ENCODE measurements around the gene PSD. TPM values are rescaled to one million over a fixed set of nuclear protein-coding genes. Genes with fewer than 3 reads are reported as not detected.

The PSD gene
- total RNA-seq, 1 experiment from 2014 or later, result 3.4 TPM

DNA sequence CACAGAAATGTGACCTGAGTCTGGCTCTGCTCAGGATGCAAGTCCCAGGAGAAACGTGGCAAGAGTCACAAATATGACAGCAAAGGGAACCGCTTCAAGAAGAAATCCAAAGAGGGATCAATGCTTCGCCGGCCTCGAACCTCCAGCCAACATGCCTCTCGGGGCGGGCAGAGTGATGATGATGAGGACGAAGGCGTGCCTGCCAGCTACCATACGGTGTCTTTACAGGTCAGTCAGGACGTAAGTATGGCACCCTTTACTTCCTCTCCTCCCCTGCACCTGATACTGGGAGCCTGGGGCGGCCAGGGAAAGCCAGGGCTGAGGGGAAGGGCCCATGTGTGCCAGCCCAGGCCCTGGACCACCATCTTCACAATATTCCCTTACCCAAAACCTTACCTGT is 41.7 kb downstream of the PSD start:
- H3K9me3 ChIP-seq (ENCODE audit: control insufficient read depth, low read depth, low read length), result no peaks in the 10 kb centered on the region
- H3K4ac ChIP-seq (ENCODE audit: low read depth, low read length), result no peak overlapping the region
- no CpG with 5 or more reads among the region's 12 CpGs for WGBS (ENCODE audit: extremely low coverage, insufficient read length, low lambda C conversion rate)

More for the DNA sequence above, 41.7 kb downstream of the PSD start:
- DNase-seq, result no peak
- no peak overlapping the region for H3K4me2 ChIP-seq (ENCODE audit: insufficient read depth, insufficient read length, low read length)
- no peak overlapping the region for H3T11ph ChIP-seq (ENCODE audit: low read length)
- no peak overlapping the region for H4K5ac ChIP-seq (ENCODE audit: insufficient read length, low read depth, low read length)
- H3K23me2 ChIP-seq (ENCODE audit: insufficient read length, low read depth, low read length, poor library complexity, severe bottlenecking), result no peaks in the 10 kb centered on the region
- H2BK5ac ChIP-seq (ENCODE audit: insufficient read length, low read length), result no peak overlapping the region
- H3K23ac ChIP-seq (ENCODE audit: insufficient read length, low read depth, low read length), result no peak overlapping the region
- TF ChIP-seq, protein P1, sequence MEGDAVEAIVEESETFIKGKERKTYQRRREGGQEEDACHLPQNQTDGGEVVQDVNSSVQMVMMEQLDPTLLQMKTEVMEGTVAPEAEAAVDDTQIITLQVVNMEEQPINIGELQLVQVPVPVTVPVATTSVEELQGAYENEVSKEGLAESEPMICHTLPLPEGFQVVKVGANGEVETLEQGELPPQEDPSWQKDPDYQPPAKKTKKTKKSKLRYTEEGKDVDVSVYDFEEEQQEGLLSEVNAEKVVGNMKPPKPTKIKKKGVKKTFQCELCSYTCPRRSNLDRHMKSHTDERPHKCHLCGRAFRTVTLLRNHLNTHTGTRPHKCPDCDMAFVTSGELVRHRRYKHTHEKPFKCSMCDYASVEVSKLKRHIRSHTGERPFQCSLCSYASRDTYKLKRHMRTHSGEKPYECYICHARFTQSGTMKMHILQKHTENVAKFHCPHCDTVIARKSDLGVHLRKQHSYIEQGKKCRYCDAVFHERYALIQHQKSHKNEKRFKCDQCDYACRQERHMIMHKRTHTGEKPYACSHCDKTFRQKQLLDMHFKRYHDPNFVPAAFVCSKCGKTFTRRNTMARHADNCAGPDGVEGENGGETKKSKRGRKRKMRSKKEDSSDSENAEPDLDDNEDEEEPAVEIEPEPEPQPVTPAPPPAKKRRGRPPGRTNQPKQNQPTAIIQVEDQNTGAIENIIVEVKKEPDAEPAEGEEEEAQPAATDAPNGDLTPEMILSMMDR (conservative IDR thresholded peaks at IDR 0.05), result no peak
- Mint-ChIP-seq H3K9me3 (no peaks in the 10 kb centered on the region), H3K27ac (no peak overlapping the region), H3K4me3 (no peak overlapping the region), H3K27me3 (ENCODE audit: low read depth) (no peaks in the 10 kb centered on the region), H3K36me3 (ENCODE audit: insufficient read depth in 1 of 3, low read depth in 3 of 3) (peaks cover 8 to 51% (median 21%) of the 10 kb centered on the region in 3 experiments), H3K4me1 (no peaks in the 10 kb centered on the region)
- no peak overlapping the region for H4K8ac ChIP-seq (replicated peaks; ENCODE audit: insufficient read length, low read depth, low read length)
- H2AK5ac ChIP-seq (ENCODE audit: insufficient read length, low read length), result no peak overlapping the region
- no peak overlapping the region for H2AFZ ChIP-seq (ENCODE audit: low read length)
- no peak overlapping the region for H2BK120ac ChIP-seq (ENCODE audit: low read depth, low read length, poor library complexity, severe bottlenecking)
- no peaks in the 10 kb centered on the region for H4K20me1 ChIP-seq (ENCODE audit: control insufficient read depth, insufficient read depth, insufficient read length)
- no peak overlapping the region for H2BK12ac ChIP-seq (ENCODE audit: insufficient read length, low read depth, low read length)
- H3K27me3 ChIP-seq (ENCODE audit: insufficient read depth, low read length), result no peaks in the 10 kb centered on the region
- no peak overlapping the region for H2BK15ac ChIP-seq (ENCODE audit: low read depth, low read length)
- no peak overlapping the region for H3K14ac ChIP-seq (ENCODE audit: insufficient read depth, low read length)
- H3K9ac ChIP-seq (ENCODE audit: extremely low read depth, insufficient read length, low read length), result no peak overlapping the region
- H3K4me1 ChIP-seq (ENCODE audit: insufficient read depth, low read length), result no peaks in the 10 kb centered on the region
- H3K79me2 ChIP-seq (ENCODE audit: insufficient read depth, low read length), result no peaks in the 10 kb centered on the region
- H2BK20ac ChIP-seq (ENCODE audit: low read depth, low read length, poor library complexity, severe bottlenecking), result no peak overlapping the region
- no peaks in the 10 kb centered on the region for H3K79me1 ChIP-seq (ENCODE audit: insufficient read depth, low read depth, low read length, poor library complexity, severe bottlenecking)
- no peak overlapping the region for H4K91ac ChIP-seq (ENCODE audit: insufficient read length, low read depth, low read length)
- no peak overlapping the region for H3K27ac ChIP-seq (ENCODE audit: insufficient read length, low read depth, low read length)
- no peak overlapping the region for H3K56ac ChIP-seq (ENCODE audit: insufficient read length, low read depth, low read length)
- H3K18ac ChIP-seq (ENCODE audit: insufficient read length, low read depth, low read length), result no peak overlapping the region

Data from H9 (cell line).